Gastrocnemius medialis (tissue), 4 donors: ENCODE results near the gene BMP2K. TPM values are rescaled to one million over a fixed set of nuclear protein-coding genes. Genes with fewer than 3 reads are reported as not detected.

Source experiments
- ATAC-seq, 2 donors: fragments of 150-250 bp; one replicate each; pipeline ENCODE4 v1.9.1; 2016
- DNase-seq, 2 donors: peaks; one replicate each; pipeline ENCODE4 v3.0.0-alpha.2; 2019
- H3K27ac ChIP-seq, 4 donors: fragments of 200-600 bp; sonication (generic); 1 replicate in 1 of 4; 2 replicates in 3 of 4; pipeline ENCODE4 v1.5.1; 2016 to 2018; ENCODE audit warnings: mild to moderate bottlenecking in 2 of 4, moderate library complexity in 1 of 4
- H3K27me3 ChIP-seq, 3 donors: fragments of 200-600 bp; sonication (generic) in 2 of 3; 1 replicate in 1 of 3; 2 replicates in 2 of 3; pipeline versions ENCODE4 v1.5.1 to v1.6.0; 2016 to 2019; ENCODE audit warnings: mild to moderate bottlenecking in 1 of 3, moderate library complexity in 1 of 3
- H3K36me3 ChIP-seq, 2 donors: fragments of 200-600 bp; sonication (generic) in 1 of 2; one replicate each; pipeline ENCODE4 v1.5.1; 2017 to 2018
- H3K4me1 ChIP-seq, 2 donors: fragments of 200-600 bp; sonication (generic) in 1 of 2; one replicate each; pipeline ENCODE4 v1.5.1; 2016 to 2017; ENCODE audit warnings: mild to moderate bottlenecking in 2 of 2
- H3K4me3 ChIP-seq, 4 donors: fragments of 200-600 bp; sonication (generic) in 3 of 4; 1 replicate in 1 of 4; 2 replicates in 3 of 4; pipeline ENCODE4 v1.5.1; 2016 to 2019; ENCODE audit warnings: mild to moderate bottlenecking in 2 of 4
- H3K9me3 ChIP-seq, 3 donors: fragments of 200-600 bp; sonication (generic) in 2 of 3; 1 replicate in 1 of 3; 2 replicates in 2 of 3; pipeline ENCODE4 v1.5.1; 2016 to 2019
- CTCF ChIP-seq, 5 experiments: fragments of 450-650 bp in 3 of 5; fragments of 200-600 bp in 2 of 5; sonication (generic) in 2 of 5; IDR thresholded peaks in 4 of 5; conservative IDR thresholded peaks in 1 of 5; 1 replicate in 4 of 5; 2 replicates in 1 of 5; pipeline ENCODE4 v1.5.1; 2016 to 2019; ENCODE audit warnings: antibody characterized with exemption in 5 of 5, mild to moderate bottlenecking in 3 of 5, moderate library complexity in 3 of 5
- POLR2A ChIP-seq, 2 donors: fragments of 450-650 bp; IDR thresholded peaks; one replicate each; pipeline ENCODE4 v1.6.1; 2017; ENCODE audit warnings: antibody characterized with exemption in 2 of 2, mild to moderate bottlenecking in 2 of 2, moderate library complexity in 2 of 2
- in situ Hi-C, 4 donors: fragments of 200-750 bp; cut with MboI; loops; one replicate each; pipeline versions ENCODE4 v1.15.0 to v1.8.0; 2017; ENCODE audit warnings: low sequenced_read_pairs in 4 of 4
- intact Hi-C: fragments of 100-400 bp; cut with DNase I; formaldehyde crosslinking; loops from one replicate; pipeline ENCODE4 v1.15.1; 2023; ENCODE audit warnings: low total_unique reads
- total RNA-seq, 4 donors: library from RNA; depleted of rRNA; stranded (reverse); fragments of >200 nt; gene quantifications; one replicate each; pipeline versions ENCODE4 v1.1.0 to v1.2.3, GENCODE V29; 2016

Gene BMP2K
- total RNA-seq, 4 donors from 2014 or later = 16.6 to 20.4 (median 17.2) TPM

- no peak for ATAC-seq
These were observed 10.6 kb upstream of the BMP2K start for GRCh38 chr4:78765432-78766006.

DNA sequence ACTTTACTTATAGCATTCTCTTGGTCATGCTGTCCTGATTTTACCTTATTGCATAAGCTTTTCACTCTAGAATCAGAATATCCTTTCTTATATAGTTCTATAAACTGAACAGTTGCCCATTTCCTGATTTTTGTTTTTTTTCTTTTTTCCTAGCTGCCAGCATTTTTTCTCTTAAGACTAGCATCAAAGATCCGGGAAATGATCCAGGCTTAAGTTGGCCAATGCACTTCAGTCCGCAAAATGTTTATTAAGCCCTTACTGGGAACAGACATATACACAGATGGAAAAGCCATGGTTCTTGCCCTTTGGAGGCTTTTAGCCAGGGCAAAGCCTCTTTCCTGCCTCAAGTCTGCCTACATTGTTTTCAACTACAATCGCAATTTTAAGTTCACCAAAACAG lies 10.1 kb upstream of the BMP2K start:
- H3K9me3 ChIP-seq = no peaks in the 10 kb centered on the region
- H3K27me3 ChIP-seq = no peaks in the 10 kb centered on the region
- no peak overlapping the region for H3K4me3 ChIP-seq
- H3K27ac ChIP-seq = no peak overlapping the region
- intact Hi-C loops (no loop called here), in situ Hi-C loops (no loop called here)
- ATAC-seq (no peak), DNase-seq (no peak)
- H3K36me3 ChIP-seq = no peaks in the 10 kb centered on the region
- no peaks in the 10 kb centered on the region for H3K4me1 ChIP-seq
- no peak for TF ChIP-seq CTCF (IDR thresholded peaks at IDR 0.05 in 4 of 5, conservative IDR thresholded peaks at IDR 0.05 in 1 of 5)
- no peak for TF ChIP-seq POLR2A (IDR thresholded peaks at IDR 0.05)

More at GRCh38 chr4:78765432-78766006, 10.6 kb upstream of the BMP2K start:
- Histone ChIP-seq H3K4me1 (no peaks in the 10 kb centered on the region), H3K9me3 (no peaks in the 10 kb centered on the region), H3K27ac (no peak overlapping the region), H3K36me3 (no peaks in the 10 kb centered on the region), H3K4me3 (no peak overlapping the region), H3K27me3 (no peaks in the 10 kb centered on the region)
- TF ChIP-seq POLR2A (IDR thresholded peaks at IDR 0.05) (no peak), CTCF (IDR thresholded peaks at IDR 0.05 in 4 of 5, conservative IDR thresholded peaks at IDR 0.05 in 1 of 5) (no peak)
- no peak for DNase-seq
- in situ Hi-C loops = no loop called here
- intact Hi-C loops = no loop called here

DNA sequence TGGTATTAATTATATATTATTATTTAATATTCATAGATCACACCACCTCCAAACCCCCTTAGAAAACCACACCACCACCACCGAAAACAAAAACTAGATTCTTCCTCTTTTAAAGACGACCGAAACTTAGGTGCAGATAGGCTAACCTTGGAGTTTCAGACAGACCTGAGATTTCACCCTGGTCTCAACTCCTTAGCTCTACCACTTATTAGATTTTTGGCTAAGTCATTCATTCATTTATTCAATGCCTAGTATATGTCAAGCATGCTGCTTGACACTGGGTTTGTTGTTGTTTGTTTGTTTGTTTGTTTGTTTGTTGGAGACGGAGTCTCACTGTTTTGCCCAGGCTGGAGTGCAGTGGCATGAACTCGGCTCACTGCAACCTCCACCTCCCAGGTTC lies 9.5 kb upstream of the BMP2K start:
- in situ Hi-C loops (no loop called here), intact Hi-C loops (no loop called here)
- Histone ChIP-seq H3K27ac (no peak overlapping the region), H3K9me3 (no peaks in the 10 kb centered on the region), H3K4me3 (no peak overlapping the region), H3K4me1 (no peaks in the 10 kb centered on the region), H3K36me3 (no peaks in the 10 kb centered on the region), H3K27me3 (no peaks in the 10 kb centered on the region)
- ATAC-seq (no peak), DNase-seq (no peak)
- no peak for TF ChIP-seq CTCF (IDR thresholded peaks at IDR 0.05 in 4 of 5, conservative IDR thresholded peaks at IDR 0.05 in 1 of 5)
- TF ChIP-seq POLR2A (IDR thresholded peaks at IDR 0.05) = no peak

DNA sequence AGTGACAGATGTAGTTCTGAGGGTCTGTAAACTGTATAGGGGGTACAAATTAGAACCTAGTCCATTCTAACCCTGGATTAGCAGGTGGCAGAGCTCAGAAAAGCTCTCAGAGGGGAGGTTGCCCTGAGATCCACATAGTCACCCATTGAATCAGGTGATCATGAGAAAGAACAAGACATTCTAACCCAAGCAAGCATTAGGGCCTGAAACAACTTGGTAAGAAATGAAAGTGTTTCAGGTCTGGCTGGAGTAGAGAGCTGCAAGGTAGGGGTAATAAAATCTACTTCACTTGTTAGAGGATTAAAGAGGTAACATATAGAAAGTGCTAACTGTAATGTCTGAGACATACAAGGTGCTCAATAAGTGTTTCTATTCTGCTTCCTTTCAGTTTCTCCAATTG lies 8.8 kb upstream of the BMP2K start:
- TF ChIP-seq POLR2A (IDR thresholded peaks at IDR 0.05) = no peak
- no peak for TF ChIP-seq CTCF (IDR thresholded peaks at IDR 0.05 in 4 of 5, conservative IDR thresholded peaks at IDR 0.05 in 1 of 5)
- no peak overlapping the region for H3K27ac ChIP-seq
- no peaks in the 10 kb centered on the region for H3K36me3 ChIP-seq
- no peak overlapping the region for H3K4me3 ChIP-seq
- no peak for DNase-seq
- no peaks in the 10 kb centered on the region for H3K27me3 ChIP-seq
- no peaks in the 10 kb centered on the region for H3K4me1 ChIP-seq
- intact Hi-C loops = no loop called here
- no peak for ATAC-seq
- no peaks in the 10 kb centered on the region for H3K9me3 ChIP-seq
- in situ Hi-C loops = no loop called here
